ENCODE data around the gene SYNCRIP. TPM values are rescaled to one million over a fixed set of nuclear protein-coding genes. Genes with fewer than 3 reads are reported as not detected.
"Not testable (repeated sequence)": the region's sequence is repeated elsewhere in the genome, so short reads cannot be mapped to it uniquely, and the experiment has no call there.

The SYNCRIP gene
- total RNA-seq, 1 donor from 2014 or later = 122 TPM

DNA sequence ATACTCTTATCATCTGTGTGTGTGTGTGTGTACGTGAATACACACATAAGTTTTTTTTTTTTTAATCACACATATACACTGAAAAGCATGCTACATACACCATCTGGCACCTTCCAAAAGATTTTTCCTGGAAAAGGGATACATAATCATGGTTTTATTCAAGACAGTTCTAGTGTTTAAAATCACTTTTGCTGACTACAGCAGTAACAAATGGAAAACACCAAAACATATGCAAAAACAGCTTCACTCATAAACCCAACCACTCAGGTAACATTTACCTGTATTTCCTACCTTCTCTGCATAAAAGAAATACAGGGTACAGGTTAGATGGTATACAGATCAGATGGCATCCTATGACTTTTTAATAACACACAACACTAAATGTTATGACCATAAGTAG lies 51.5 kb downstream of the SYNCRIP start:
- POLR2A ChIA-PET = interaction anchor here (5.3 to 9.2 kb wide), 2 partner anchors 50 to 87 kb away, joined by 78 to 127 read pairs; partner anchors contain the start of gene SYNCRIP
- Mint-ChIP-seq H3K36me3 (ENCODE audit: low read depth) (peaks cover 28% of the 10 kb centered on the region), H3K27ac (no peak overlapping the region), H3K9me3 (no peaks in the 10 kb centered on the region), H3K4me1 (peaks cover 47% of the 10 kb centered on the region), H3K27me3 (no peaks in the 10 kb centered on the region), H3K4me3 (no peak overlapping the region)
- DNase-seq (no peak), ATAC-seq (ENCODE audit: low read depth) (no peak)
- TF ChIP-seq, protein P1, sequence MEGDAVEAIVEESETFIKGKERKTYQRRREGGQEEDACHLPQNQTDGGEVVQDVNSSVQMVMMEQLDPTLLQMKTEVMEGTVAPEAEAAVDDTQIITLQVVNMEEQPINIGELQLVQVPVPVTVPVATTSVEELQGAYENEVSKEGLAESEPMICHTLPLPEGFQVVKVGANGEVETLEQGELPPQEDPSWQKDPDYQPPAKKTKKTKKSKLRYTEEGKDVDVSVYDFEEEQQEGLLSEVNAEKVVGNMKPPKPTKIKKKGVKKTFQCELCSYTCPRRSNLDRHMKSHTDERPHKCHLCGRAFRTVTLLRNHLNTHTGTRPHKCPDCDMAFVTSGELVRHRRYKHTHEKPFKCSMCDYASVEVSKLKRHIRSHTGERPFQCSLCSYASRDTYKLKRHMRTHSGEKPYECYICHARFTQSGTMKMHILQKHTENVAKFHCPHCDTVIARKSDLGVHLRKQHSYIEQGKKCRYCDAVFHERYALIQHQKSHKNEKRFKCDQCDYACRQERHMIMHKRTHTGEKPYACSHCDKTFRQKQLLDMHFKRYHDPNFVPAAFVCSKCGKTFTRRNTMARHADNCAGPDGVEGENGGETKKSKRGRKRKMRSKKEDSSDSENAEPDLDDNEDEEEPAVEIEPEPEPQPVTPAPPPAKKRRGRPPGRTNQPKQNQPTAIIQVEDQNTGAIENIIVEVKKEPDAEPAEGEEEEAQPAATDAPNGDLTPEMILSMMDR (IDR thresholded peaks at IDR 0.05) = no peak
- intact Hi-C loops (cut with micrococcal nuclease) = no loop called here
- CTCF ChIA-PET = no interaction called here

DNA sequence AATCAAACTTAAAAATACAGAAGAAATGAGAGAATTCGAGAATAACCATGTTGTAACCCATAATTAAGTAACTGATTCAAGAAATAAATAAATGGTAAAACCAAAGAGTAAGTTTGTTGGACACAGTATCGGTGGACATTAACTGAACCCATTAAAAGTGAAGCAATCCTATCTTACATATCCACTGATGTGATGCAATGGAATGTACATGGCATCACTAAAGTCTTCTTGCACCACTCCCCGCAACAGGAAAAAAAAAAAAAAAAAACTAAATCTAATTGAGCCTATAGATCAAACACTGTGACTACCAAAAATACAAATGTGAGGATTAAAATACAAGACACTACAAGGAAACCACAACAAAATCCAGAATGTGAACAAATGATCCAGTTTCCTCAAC lies 56.9 kb downstream of the SYNCRIP start:
- Mint-ChIP-seq H3K36me3 (ENCODE audit: low read depth) (peaks cover 53% of the 10 kb centered on the region), H3K4me3 (no peak overlapping the region), H3K4me1 (peaks cover 46% of the 10 kb centered on the region), H3K9me3 (peaks cover 19% of the 10 kb centered on the region), H3K27me3 (no peaks in the 10 kb centered on the region), H3K27ac (no peak overlapping the region)
- ATAC-seq (ENCODE audit: low read depth) (no peak), DNase-seq (no peak)
- TF ChIP-seq, protein P1 (IDR thresholded peaks at IDR 0.05) = no peak
- ChIA-PET POLR2A (no interaction called here), CTCF (no interaction called here)
- intact Hi-C loops (cut with micrococcal nuclease) = no loop called here

DNA sequence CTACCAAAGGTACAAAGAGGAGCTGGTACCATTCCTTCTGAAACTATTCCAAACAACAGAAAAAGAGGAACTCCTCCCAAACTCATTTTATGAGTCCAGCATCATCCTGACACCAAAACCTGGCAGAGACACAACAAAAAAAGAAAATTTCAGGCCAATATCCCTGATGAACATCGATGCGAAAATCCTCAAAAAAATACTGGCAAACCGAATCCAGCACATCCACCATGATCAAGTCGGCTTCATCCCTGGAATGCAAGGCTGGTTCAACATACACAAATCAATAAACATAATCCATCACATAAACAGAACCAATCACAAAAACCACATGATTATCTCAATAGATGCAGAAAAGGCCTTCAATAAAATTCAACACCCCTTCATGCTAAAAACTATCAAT lies 59.9 kb downstream of the SYNCRIP start:
- ATAC-seq (ENCODE audit: low read depth); H3K27me3 Mint-ChIP-seq; H3K27ac Mint-ChIP-seq; CTCF ChIA-PET; H3K4me3 Mint-ChIP-seq; POLR2A ChIA-PET; intact Hi-C loops (cut with micrococcal nuclease); DNase-seq: not testable (repeated sequence)
- Mint-ChIP-seq H3K36me3 (ENCODE audit: low read depth) (peaks cover 47% of the 10 kb centered on the region), H3K4me1 (peaks cover 33% of the 10 kb centered on the region), H3K9me3 (peaks cover 19% of the 10 kb centered on the region)

DNA sequence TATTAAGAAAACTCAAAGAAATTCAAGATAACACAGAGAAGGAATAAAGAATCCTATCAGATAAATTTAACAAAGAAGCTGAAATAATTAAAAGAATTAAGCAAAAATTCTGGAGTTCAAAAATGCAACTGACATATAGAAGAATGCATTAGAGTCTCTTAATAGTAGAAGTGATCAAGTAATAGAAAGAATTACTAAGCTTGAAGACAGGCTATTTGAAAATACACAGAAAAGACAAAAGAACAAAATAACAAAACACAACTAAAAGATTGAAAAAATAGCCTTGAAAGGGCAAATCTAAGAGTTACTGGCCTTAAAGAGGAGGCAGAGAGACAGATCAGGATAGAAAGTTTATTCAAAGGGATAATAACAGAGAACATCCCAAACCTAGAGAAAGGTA lies 61.1 kb downstream of the SYNCRIP start:
- intact Hi-C loops (cut with micrococcal nuclease) = no loop called here
- Mint-ChIP-seq H3K36me3 (ENCODE audit: low read depth) (peaks cover 44% of the 10 kb centered on the region), H3K4me3 (no peak overlapping the region), H3K9me3 (peaks cover 19% of the 10 kb centered on the region), H3K27ac (no peak overlapping the region), H3K27me3 (no peaks in the 10 kb centered on the region), H3K4me1 (peaks cover 33% of the 10 kb centered on the region)
- TF ChIP-seq, protein P1 (IDR thresholded peaks at IDR 0.05) = no peak
- ATAC-seq (ENCODE audit: low read depth) = no peak
- no peak for DNase-seq
- POLR2A ChIA-PET = no interaction called here
- CTCF ChIA-PET = no interaction called here

DNA sequence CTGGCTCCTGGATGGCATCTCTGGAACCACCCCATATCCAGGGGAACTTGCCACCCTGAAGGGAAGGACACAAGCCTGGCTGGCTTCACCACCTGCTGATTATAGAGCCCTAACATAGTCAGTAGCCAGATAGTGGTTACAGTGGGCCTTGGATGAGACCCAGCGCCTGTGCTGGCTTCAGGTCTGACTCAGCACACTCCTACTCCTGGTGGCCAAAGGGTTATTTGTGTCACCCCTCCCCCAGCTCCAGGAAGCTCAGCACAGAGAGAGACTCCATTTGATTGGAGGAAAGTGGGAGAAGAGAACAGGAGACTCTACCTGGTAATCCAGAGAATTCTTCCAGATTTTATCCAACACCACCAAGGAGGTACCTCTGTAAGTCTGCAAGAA lies 61.8 kb downstream of the SYNCRIP start:
- H3K4me1 Mint-ChIP-seq = peaks cover 30% of the 10 kb centered on the region
- CTCF ChIA-PET = no interaction called here
- no peak overlapping the region for H3K27ac Mint-ChIP-seq
- peaks cover 43% of the 10 kb centered on the region for H3K36me3 Mint-ChIP-seq (ENCODE audit: low read depth)
- DNase-seq (no peak), ATAC-seq (ENCODE audit: low read depth) (no peak)
- POLR2A ChIA-PET = no interaction called here
- intact Hi-C loops (cut with micrococcal nuclease) = no loop called here
- TF ChIP-seq, protein P1 (IDR thresholded peaks at IDR 0.05) = no peak
- H3K9me3 Mint-ChIP-seq = peaks cover 19% of the 10 kb centered on the region
- H3K4me3 Mint-ChIP-seq = no peak overlapping the region
- no peaks in the 10 kb centered on the region for H3K27me3 Mint-ChIP-seq

Measured in activated B cell treated with CpG ODN at 0.5 μM for 24 hours (primary cell).